K562 (cell line): ENCODE measurements around the gene MKRN1. TPM values are rescaled to one million over a fixed set of nuclear protein-coding genes. Genes with fewer than 3 reads are reported as not detected.
A peak's percentile ranks its signal among the peaks of the same experiment; 100 is the strongest.

Experiments
- ATF1 ChIP-seq, 2 experiments: fragments of 450-650 bp in 1 of 2; IDR thresholded peaks; 2 replicates each; pipeline ENCODE4 v1.6.1; 2016; ENCODE audit warnings: missing compliant biosample characterization in 1 of 2, missing genetic modification characterization in 1 of 2
- CBFA2T2 ChIP-seq: fragments of 450-650 bp; conservative IDR thresholded peaks from 2 replicates; pipeline ENCODE4 v1.6.1; 2017; ENCODE audit warnings: mild to moderate bottlenecking
- ELF1 ChIP-seq: fragments of 200-800 bp; sonication (Bioruptor generic); IDR thresholded peaks from 2 replicates; pipeline ENCODE4 v1.6.1; 2016; ENCODE audit warnings: missing genetic modification characterization, missing compliant biosample characterization
- ESRRB ChIP-seq: fragments of 250-450 bp; sonication (Bioruptor Pico); IDR thresholded peaks from 2 replicates; pipeline ENCODE4 v1.5.0; 2020; ENCODE audit warnings: mild to moderate bottlenecking, moderate library complexity, borderline replicate concordance
- FOXK2 ChIP-seq, 2 experiments: fragments of 450-650 bp; IDR thresholded peaks in 1 of 2; conservative IDR thresholded peaks in 1 of 2; 2 replicates each; pipeline ENCODE4 v1.6.1; 2016; ENCODE audit warnings: low read depth in 2 of 2, mild to moderate bottlenecking in 1 of 2
- HNRNPK ChIP-seq: fragments of 200-400 bp; formaldehyde crosslinking; IDR thresholded peaks from one replicate; pipeline ENCODE4 v1.6.1; 2018; ENCODE audit warnings: mild to moderate bottlenecking, low read depth, low read length; ENCODE audit not compliant: poor library complexity, severe bottlenecking
- MEIS2 ChIP-seq: fragments of 450-650 bp; IDR thresholded peaks from 2 replicates; pipeline ENCODE4 v1.6.1; 2014; ENCODE audit warnings: mild to moderate bottlenecking; ENCODE audit not compliant: partially characterized antibody
- MTF1 ChIP-seq: fragments of 250-450 bp; sonication (Bioruptor Pico); IDR thresholded peaks from 2 replicates; pipeline ENCODE4 v1.9.0; 2021; ENCODE audit warnings: moderate library complexity, mild to moderate bottlenecking, inconsistent platforms, borderline replicate concordance
- NELFE ChIP-seq: IDR thresholded peaks from 2 replicates; pipeline ENCODE4 v1.6.1; 2011; ENCODE audit warnings: mild to moderate bottlenecking; ENCODE audit not compliant: insufficient read depth, insufficient read length
- NR1H2 ChIP-seq: sonication (generic); formaldehyde crosslinking; IDR thresholded peaks from 2 replicates; pipeline ENCODE4 v1.4.0; 2020; ENCODE audit warnings: mild to moderate bottlenecking, missing genetic modification reagents
- PYGO2 ChIP-seq: fragments of 450-650 bp; IDR thresholded peaks from 2 replicates; pipeline ENCODE4 v1.6.1; 2016; ENCODE audit warnings: mild to moderate bottlenecking, missing genetic modification characterization, moderate library complexity, missing compliant biosample characterization
- RBM17 ChIP-seq: fragments of 200-400 bp; formaldehyde crosslinking; IDR thresholded peaks from 2 replicates; pipeline ENCODE4 v1.6.1; 2017; ENCODE audit warnings: low read depth, mild to moderate bottlenecking, low read length, borderline replicate concordance
- TEAD4 ChIP-seq, 2 experiments: sonication (generic) in 1 of 2; formaldehyde crosslinking in 1 of 2; IDR thresholded peaks; 2 replicates each; pipeline versions ENCODE4 v1.6.1 to v1.8.0; 2012 to 2022; ENCODE audit warnings: borderline replicate concordance in 1 of 2, inconsistent platforms in 1 of 2, low read length in 1 of 2, mild to moderate bottlenecking in 1 of 2, missing genetic modification reagents in 1 of 2
- TRIM25 ChIP-seq: fragments of 450-650 bp; IDR thresholded peaks from 2 replicates; pipeline ENCODE4 v1.7.0; 2016; ENCODE audit warnings: borderline replicate concordance
- ZNF316 ChIP-seq: fragments of 450-650 bp; IDR thresholded peaks from 2 replicates; pipeline ENCODE4 v1.6.1; 2016
- ZNF584 ChIP-seq: fragments of 200-800 bp; sonication (Bioruptor generic); IDR thresholded peaks from 2 replicates; pipeline ENCODE4 v1.6.1; 2016; ENCODE audit warnings: low read depth, mild to moderate bottlenecking, missing genetic modification characterization, missing compliant biosample characterization
- ZNF644 ChIP-seq: fragments of 200-800 bp; sonication (Bioruptor generic); IDR thresholded peaks from 2 replicates; pipeline ENCODE4 v1.6.1; 2016; ENCODE audit warnings: low read depth, missing genetic modification characterization, missing compliant biosample characterization
- polyA plus RNA-seq, 8 experiments: library from polyadenylated mRNA; depleted of rRNA in 4 of 8; stranded (reverse) in 5 of 8; unstranded in 3 of 8; fragments of >200 nt; fragmentation: Nextera tagmentation in 2 of 8; fragmentation: Illumina TruSeq in 1 of 8; extraction: Ambion mirVana in 2 of 8; extraction: Trizol in 1 of 8; gene quantifications; 2 replicates each; pipeline versions ENCODE4 v1.2.1 to v1.2.3, GENCODE V29; 2011 to 2014; ENCODE audit warnings: inconsistent platforms in 1 of 8, missing spikeins in 1 of 8
- total RNA-seq, 7 experiments: library from RNA; depleted of rRNA in 6 of 7; stranded (reverse); fragments of >200 nt in 6 of 7; fragmentation: Illumina TruSeq in 2 of 7; extraction: Trizol in 2 of 7; gene quantifications; 2 replicates each; pipeline versions ENCODE4 v1.2.1 to v1.2.3, GENCODE V29; 2011 to 2021; ENCODE audit warnings: low replicate concordance in 1 of 7
- TF ChIP-seq, protein P1 (sequence below): fragments of 450-650 bp; IDR thresholded peaks from 2 replicates; pipeline ENCODE4 v1.6.1; 2014; ENCODE audit warnings: low read depth, mild to moderate bottlenecking, moderate library complexity, borderline replicate concordance
- TF ChIP-seq, protein P2 (sequence below): fragments of 450-650 bp; formaldehyde crosslinking; IDR thresholded peaks from 2 replicates; pipeline ENCODE4 v1.4.0; 2020; ENCODE audit warnings: mild to moderate bottlenecking, mixed read lengths

Gene MKRN1
- total and polyA plus RNA-seq, 9 of the 15 experiments (the other 6 are each of a cell fraction or from before 2014, with no cell fraction given), result 30.5 to 90.3 (median 76.0) TPM

GRCh38 chr7:140517546-140518369, 38.5 kb upstream of the MKRN1 start (continued):
- no peak for TF ChIP-seq ZNF644 (tag)
- no peak for TF ChIP-seq HNRNPK
- TF ChIP-seq ELF1 (tag), result no peak
- no peak for TF ChIP-seq MTF1 (CRISPR knock-in tag)
- no peak for TF ChIP-seq ESRRB (CRISPR knock-in tag)
- no peak for TF ChIP-seq CBFA2T2
- no peak for TF ChIP-seq RBM17
- 0 out of 4 replicates have a peak, but pooled peaks of 1 of the 2 experiments have one; percentile 30 for TF ChIP-seq FOXK2 (conservative IDR thresholded peaks at IDR 0.05 in 1 of 2, IDR thresholded peaks at IDR 0.05 in 1 of 2; ENCODE audit: low read depth in 2 of 2)
- no peak for TF ChIP-seq ZNF316
- no peak for TF ChIP-seq ATF1 (CRISPR knock-in tag; IDR thresholded peaks at IDR 0.05)
- peak; percentile 64 for TF ChIP-seq ATF1 (tag; IDR thresholded peaks at IDR 0.05)
- TF ChIP-seq ZNF584, result no peak
- TF ChIP-seq TEAD4 (IDR thresholded peaks at IDR 0.05; ENCODE audit: low read length), result no peak
- no peak for TF ChIP-seq TEAD4 (CRISPR knock-in tag; IDR thresholded peaks at IDR 0.05; ENCODE audit: borderline replicate concordance)
- TF ChIP-seq NELFE, result no peak
- no peak for TF ChIP-seq PYGO2 (tag)
- no peak for TF ChIP-seq NR1H2
- peak; percentile 14 for TF ChIP-seq MEIS2
- TF ChIP-seq, protein P1, sequence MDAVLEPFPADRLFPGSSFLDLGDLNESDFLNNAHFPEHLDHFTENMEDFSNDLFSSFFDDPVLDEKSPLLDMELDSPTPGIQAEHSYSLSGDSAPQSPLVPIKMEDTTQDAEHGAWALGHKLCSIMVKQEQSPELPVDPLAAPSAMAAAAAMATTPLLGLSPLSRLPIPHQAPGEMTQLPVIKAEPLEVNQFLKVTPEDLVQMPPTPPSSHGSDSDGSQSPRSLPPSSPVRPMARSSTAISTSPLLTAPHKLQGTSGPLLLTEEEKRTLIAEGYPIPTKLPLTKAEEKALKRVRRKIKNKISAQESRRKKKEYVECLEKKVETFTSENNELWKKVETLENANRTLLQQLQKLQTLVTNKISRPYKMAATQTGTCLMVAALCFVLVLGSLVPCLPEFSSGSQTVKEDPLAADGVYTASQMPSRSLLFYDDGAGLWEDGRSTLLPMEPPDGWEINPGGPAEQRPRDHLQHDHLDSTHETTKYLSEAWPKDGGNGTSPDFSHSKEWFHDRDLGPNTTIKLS, result peak; percentile 42; the same call in 1 of the 2 replicates
- TF ChIP-seq, protein P2, sequence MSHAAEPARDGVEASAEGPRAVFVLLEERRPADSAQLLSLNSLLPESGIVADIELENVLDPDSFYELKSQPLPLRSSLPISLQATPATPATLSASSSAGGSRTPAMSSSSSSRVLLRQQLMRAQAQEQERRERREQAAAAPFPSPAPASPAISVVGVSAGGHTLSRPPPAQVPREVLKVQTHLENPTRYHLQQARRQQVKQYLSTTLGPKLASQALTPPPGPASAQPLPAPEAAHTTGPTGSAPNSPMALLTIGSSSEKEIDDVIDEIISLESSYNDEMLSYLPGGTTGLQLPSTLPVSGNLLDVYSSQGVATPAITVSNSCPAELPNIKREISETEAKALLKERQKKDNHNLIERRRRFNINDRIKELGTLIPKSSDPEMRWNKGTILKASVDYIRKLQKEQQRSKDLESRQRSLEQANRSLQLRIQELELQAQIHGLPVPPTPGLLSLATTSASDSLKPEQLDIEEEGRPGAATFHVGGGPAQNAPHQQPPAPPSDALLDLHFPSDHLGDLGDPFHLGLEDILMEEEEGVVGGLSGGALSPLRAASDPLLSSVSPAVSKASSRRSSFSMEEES (CRISPR knock-in tag), result no peak
- no peak for TF ChIP-seq TRIM25
